PFSK-1 (cell line): ENCODE measurements around the gene HNRNPA2B1.

Source experiments
- FOXP2 ChIP-seq: optimal IDR thresholded peaks from 2 replicates; pipeline ENCODE3; 2011; ENCODE audit warnings: borderline replicate concordance, control low read depth, inconsistent platforms; ENCODE audit not compliant: insufficient read depth; ENCODE audit errors: extremely low read length, extremely low read depth
- POLR2AphosphoS5 ChIP-seq: IDR thresholded peaks from 2 replicates; pipeline ENCODE4 v1.6.1; 2012; ENCODE audit warnings: low read depth, mild to moderate bottlenecking, control low read depth, low read length, moderate library complexity
- SIN3A ChIP-seq: IDR thresholded peaks from 2 replicates; pipeline ENCODE4 v1.6.1; 2012; ENCODE audit warnings: mild to moderate bottlenecking, low read length, moderate library complexity, borderline replicate concordance; ENCODE audit not compliant: insufficient read depth
- TAF1 ChIP-seq: IDR thresholded peaks from 2 replicates; pipeline ENCODE4 v1.6.1; 2012; ENCODE audit warnings: low read length, control low read depth, borderline replicate concordance; ENCODE audit not compliant: insufficient read depth
- TF ChIP-seq, protein P1 (sequence below), 2 experiments: IDR thresholded peaks; 2 replicates each; pipeline versions ENCODE4 v1.6.1 to v1.8.0; 2011 to 2012; ENCODE audit warnings: low read depth in 2 of 2, low read length in 2 of 2, control low read depth in 1 of 2, inconsistent platforms in 1 of 2, mild to moderate bottlenecking in 1 of 2, moderate library complexity in 1 of 2; ENCODE audit not compliant: insufficient read depth in 1 of 2

DNA sequence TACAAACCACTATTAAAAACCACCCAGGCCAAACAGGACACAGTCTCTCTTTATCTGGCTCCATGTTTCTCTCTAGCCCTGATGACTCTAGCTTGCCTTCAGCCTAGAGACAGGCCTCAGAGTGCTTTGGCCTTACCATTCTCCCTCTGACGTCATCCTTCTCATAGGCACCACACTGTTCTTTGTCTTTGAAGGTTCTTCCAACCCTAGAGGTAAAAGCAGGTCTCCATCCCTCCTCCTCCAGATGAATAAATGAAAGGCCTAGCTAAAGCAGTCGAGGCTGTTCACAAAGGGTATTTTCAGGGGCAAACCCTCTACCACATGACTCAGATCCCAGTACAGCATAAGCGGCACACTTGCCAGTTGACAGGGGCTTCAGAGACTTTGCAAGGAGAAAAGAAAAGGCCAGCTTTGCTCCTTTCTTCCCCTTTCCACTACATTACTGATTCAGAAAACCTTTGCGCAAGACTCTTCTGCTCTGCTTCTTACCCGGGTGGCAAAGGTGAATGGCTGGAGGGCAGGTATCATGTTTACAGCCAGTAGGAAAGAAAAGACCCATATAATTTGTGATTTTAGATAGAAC is 33.8 kb downstream of the HNRNPA2B1 start:
- TF ChIP-seq POLR2AphosphoS5 (no peak), SIN3A (no peak), TAF1 (no peak), FOXP2 (no peak)
- TF ChIP-seq, protein P1, sequence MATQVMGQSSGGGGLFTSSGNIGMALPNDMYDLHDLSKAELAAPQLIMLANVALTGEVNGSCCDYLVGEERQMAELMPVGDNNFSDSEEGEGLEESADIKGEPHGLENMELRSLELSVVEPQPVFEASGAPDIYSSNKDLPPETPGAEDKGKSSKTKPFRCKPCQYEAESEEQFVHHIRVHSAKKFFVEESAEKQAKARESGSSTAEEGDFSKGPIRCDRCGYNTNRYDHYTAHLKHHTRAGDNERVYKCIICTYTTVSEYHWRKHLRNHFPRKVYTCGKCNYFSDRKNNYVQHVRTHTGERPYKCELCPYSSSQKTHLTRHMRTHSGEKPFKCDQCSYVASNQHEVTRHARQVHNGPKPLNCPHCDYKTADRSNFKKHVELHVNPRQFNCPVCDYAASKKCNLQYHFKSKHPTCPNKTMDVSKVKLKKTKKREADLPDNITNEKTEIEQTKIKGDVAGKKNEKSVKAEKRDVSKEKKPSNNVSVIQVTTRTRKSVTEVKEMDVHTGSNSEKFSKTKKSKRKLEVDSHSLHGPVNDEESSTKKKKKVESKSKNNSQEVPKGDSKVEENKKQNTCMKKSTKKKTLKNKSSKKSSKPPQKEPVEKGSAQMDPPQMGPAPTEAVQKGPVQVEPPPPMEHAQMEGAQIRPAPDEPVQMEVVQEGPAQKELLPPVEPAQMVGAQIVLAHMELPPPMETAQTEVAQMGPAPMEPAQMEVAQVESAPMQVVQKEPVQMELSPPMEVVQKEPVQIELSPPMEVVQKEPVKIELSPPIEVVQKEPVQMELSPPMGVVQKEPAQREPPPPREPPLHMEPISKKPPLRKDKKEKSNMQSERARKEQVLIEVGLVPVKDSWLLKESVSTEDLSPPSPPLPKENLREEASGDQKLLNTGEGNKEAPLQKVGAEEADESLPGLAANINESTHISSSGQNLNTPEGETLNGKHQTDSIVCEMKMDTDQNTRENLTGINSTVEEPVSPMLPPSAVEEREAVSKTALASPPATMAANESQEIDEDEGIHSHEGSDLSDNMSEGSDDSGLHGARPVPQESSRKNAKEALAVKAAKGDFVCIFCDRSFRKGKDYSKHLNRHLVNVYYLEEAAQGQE (IDR thresholded peaks at IDR 0.05; ENCODE audit: insufficient read depth in 1 of 2, low read depth in 2 of 2, low read length in 2 of 2), result no peak
